ENCODE results near the gene ULK2. TPM values are rescaled to one million over a fixed set of nuclear protein-coding genes. Genes with fewer than 3 reads are reported as not detected.

ULK2 gene
- polyA plus RNA-seq, 1 donor from 2014 or later = 1.8 TPM

- H3K9me3 Mint-ChIP-seq = no peaks in the 10 kb centered on the region
- peaks cover 0 to 10% (median 2%) of the 10 kb centered on the region in 3 donors for H3K4me1 Mint-ChIP-seq
- H3K27me3 Mint-ChIP-seq = no peaks in the 10 kb centered on the region
- H3K27ac Mint-ChIP-seq = no peak overlapping the region
- peak overlapping the region; percentile 48 to 87 (median 78) for H3K4me3 Mint-ChIP-seq
- no peaks in the 10 kb centered on the region for H3K36me3 Mint-ChIP-seq
Observed at GRCh38 chr17:19724501-19725420, 143.0 kb downstream of the ULK2 start.

GRCh38 chr17:19723964-19724363 lies 143.8 kb downstream of the ULK2 start:
- Mint-ChIP-seq H3K27me3 (no peaks in the 10 kb centered on the region), H3K4me3 (peak overlapping the region in 3 of 4 donors; percentile 70 to 86 (median 83)), H3K9me3 (no peaks in the 10 kb centered on the region), H3K4me1 (peaks cover 0 to 10% (median 2%) of the 10 kb centered on the region in 3 donors), H3K27ac (no peak overlapping the region), H3K36me3 (no peaks in the 10 kb centered on the region)

Other genes starting within 250 kb of the ULK2 start
- gene ALDH3A2, start 219.2 kb downstream of the ULK2 start, polyA plus RNA-seq = 21.8 TPM
- 0.15 TPM for gene SLC47A2, start 151.4 kb downstream of the ULK2 start, polyA plus RNA-seq
- gene ALDH3A1, start 119.6 kb downstream of the ULK2 start, polyA plus RNA-seq = not detected
- 26.7 TPM for gene AKAP10, start 109.9 kb upstream of the ULK2 start, polyA plus RNA-seq
- gene SPECC1, start 141.4 kb upstream of the ULK2 start, polyA plus RNA-seq = 4.1 TPM